ENCODE data around the gene FAM171A1.

GRCh38 chr10:15232279-15232678 is 138.8 kb downstream of the FAM171A1 start:
- TF ChIP-seq CTCF (IDR thresholded peaks at IDR 0.05) (no peak), POLR2AphosphoS5 (IDR thresholded peaks at IDR 0.05; ENCODE audit: low read depth, low read length) (no peak), TCF7L2 (IDR thresholded peaks at IDR 0.05; ENCODE audit: low read depth, low read length) (no peak), REST (IDR thresholded peaks at IDR 0.05; ENCODE audit: insufficient read depth in 1 of 2, low read depth in 2 of 2, low read length in 1 of 2) (no peak)
